NCI-H1930 (cell line): ENCODE results near the gene PLTP.
"Not testable (repeated sequence)": the region's sequence is repeated elsewhere in the genome, so short reads cannot be mapped to it uniquely, and the experiment has no call there.

ENCODE experiments used
- DNase-seq, 2 experiments: peaks; one replicate each; lab custom pipeline; 2025; lab: John Stamatoyannopoulos, UW

PLTP gene

DNA sequence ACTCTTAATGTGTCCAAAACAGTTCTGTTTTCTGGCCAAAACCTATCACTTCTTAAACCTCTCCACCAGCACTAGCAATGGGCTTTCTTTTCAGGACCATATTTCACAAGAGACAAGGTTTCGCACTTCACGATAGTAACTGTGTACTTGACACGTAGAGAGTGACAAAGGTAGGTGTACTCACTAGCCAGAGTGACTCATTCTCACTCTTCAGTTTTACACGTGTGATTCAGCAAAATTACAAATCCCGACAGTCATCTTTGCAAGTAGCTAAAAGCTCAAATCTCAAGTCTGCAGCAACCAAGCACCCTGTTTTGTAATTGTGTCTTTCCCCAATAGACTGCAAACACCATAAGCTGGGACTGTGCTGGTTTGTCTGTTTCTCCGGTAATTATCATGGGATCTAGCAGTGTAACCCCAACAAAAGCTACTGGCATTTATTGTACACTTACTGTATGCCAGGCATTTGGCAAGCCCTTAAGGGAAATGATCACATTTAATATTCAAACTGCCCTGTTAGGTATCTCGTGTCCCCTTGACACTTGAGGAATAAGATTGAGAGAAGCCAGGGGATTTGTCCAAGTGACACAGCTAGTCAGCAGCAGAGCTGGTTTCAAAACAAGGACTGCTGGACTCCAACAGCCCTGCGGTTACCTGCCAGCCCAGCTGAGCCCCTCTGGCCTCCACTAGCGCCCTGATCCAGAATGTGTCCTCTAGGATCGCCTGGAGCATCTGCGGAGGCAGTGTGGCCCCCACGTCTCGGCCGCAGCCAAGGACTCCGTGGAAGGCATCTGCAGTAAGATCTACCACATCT lies 32.4 kb upstream of the PLTP start:
- DNase-seq, result no peak

GRCh38 chr20:45943613-45944012 lies 31.7 kb upstream of the PLTP start:
- no peak for DNase-seq

DNA sequence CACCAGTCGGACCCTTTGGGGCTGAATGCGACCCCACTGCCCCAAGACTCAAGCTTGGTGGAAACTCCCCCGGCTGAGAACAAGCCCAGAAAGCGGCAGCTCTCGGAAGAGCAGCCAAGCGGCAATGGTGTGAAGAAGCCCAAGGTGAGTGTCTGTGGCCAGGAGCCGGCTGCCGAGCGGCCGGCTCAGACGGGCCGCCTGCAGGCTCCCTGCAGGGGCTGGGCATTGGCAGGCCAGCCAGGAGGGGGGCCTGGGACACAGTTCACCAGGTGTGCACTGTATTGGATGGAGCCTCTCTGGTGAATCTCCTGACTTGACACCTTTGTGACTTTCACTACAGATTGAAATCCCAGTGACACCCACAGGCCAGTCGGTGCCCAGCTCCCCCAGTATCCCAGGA lies 28.5 kb upstream of the PLTP start:
- no peak for DNase-seq

DNA sequence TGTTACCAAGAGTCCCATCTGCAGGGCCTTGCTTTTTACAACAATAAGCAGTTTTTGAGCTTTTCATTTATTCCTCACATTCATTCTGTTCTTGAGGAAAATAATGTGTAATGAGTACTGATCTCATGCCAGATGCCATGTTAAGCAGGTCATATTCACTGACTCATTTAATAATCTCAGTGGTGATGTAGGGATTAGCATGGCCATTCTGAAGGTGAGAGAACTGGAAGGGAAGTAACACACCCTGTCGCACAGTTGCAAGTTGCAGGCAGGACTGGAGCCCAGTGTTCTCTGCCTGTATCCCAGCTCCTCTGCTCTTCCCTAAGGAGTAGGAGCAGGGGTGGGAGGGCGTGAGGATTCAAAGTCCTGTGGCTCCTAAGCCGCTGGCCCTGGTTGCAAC lies 28.1 kb upstream of the PLTP start:
- no peak for DNase-seq

DNA sequence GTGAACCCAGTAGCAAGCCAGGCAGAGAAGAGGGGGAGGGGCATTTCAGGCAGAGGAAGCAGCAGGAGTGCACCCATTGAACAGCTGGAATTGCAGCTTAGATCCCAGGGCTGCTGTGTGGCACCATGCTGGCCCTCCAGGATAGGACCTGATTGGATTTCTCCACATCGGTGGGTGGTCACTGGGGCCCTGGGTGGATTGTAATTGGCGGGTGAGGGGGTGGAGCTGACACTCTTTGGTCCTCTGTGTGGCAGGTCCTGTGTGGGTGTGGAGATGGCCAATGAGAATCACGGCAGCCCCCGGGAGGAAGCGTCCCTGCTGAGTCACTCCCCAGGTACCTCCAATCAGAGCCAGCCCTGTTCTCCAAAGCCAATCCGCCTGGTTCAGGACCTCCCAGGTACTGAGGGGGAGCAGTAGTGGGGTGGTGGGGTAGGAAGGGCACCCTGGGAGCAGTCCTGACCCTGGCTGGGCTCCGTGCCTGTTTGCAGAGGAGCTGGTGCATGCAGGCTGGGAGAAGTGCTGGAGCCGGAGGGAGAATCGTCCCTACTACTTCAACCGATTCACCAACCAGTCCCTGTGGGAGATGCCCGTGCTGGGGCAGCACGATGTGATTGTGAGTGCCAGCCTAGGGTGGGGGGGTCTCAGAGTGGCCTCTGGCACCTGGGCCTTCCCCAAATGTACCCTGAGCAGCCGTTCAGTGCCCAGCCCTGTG lies 26.9 kb upstream of the PLTP start:
- no peak for DNase-seq

GRCh38 chr20:45937765-45938164 lies 25.8 kb upstream of the PLTP start:
- DNase-seq, result no peak

- no peak for DNase-seq
Measured at GRCh38 chr20:45935416-45936046, 23.6 kb upstream of the PLTP start.

- DNase-seq, result peak; percentile 98 to 99
Measured at GRCh38 chr20:45934586-45935415, 22.8 kb upstream of the PLTP start, which contains the start of gene PCIF1. TSS of gene PCIF1 (plus strand) at chr20:45934683. CDS start at chr20:45939000, 4,317 bp downstream.

DNA sequence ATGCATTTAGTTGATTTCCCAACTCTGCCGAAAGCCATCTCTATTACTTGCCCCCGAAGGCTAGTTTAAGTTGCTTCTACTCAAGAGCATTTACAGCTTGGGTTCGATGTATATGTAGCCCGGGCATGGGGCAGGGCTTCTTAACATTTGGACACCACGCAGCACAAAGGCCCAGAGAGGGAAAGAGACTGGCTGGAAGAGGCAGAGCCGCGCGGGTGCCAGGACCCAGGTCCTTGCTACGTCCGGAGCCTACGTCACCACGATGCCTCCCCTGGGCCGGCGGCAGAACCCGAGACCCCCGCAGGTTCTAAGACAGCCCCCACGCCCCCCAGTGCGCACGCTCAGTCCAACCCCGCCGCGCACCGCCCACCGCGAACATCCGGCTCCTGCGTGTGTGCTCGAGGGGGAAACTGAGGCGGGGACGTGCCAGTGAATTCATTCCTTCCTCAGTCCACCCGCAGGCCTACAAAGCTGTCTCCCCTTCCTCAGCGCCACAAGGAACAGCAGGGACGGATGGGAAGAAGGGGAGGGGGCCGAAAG lies 22.2 kb upstream of the PLTP start:
- peak; percentile 82 to 86 for DNase-seq

DNA sequence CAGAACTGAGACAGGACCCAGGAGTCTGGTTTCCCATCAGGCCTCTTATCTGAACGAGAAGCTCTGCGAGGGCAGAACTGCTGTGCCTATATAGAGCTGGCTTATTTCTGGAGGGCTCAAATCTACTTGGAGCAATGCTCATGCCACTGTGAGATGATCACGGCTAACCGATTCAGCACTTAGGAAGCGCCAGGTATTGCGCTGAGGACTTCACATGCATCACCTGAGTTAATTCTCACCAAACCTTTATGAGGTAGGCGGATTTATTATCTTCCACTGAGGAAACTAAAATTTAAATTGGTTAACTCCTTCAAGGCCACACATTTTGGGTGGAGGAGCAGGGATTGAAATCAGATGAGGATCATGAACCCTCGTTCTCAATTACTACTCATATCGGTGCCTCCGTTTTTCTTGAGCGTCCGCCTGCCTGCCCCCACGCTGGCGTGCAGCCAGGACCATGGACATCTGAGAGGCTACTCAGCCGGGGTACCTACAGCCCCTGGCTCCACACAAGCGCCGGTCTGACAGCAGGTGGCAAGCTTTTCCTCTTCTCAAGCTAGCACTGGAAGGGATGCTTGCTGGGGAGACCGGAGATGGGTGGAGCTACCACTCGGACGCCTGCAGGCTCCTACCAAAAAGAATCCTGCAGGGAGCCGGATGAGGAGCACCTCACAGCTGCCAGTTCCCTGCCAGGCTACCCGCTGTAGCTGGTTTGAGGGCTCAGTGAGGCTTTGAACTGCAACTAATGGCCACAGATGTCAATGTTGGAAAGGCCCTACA lies 21.5 kb upstream of the PLTP start:
- DNase-seq, result peak; percentile 67 to 68

- DNase-seq, result not testable (repeated sequence)
Measured at GRCh38 chr20:45931680-45932079, 19.7 kb upstream of the PLTP start.

DNA sequence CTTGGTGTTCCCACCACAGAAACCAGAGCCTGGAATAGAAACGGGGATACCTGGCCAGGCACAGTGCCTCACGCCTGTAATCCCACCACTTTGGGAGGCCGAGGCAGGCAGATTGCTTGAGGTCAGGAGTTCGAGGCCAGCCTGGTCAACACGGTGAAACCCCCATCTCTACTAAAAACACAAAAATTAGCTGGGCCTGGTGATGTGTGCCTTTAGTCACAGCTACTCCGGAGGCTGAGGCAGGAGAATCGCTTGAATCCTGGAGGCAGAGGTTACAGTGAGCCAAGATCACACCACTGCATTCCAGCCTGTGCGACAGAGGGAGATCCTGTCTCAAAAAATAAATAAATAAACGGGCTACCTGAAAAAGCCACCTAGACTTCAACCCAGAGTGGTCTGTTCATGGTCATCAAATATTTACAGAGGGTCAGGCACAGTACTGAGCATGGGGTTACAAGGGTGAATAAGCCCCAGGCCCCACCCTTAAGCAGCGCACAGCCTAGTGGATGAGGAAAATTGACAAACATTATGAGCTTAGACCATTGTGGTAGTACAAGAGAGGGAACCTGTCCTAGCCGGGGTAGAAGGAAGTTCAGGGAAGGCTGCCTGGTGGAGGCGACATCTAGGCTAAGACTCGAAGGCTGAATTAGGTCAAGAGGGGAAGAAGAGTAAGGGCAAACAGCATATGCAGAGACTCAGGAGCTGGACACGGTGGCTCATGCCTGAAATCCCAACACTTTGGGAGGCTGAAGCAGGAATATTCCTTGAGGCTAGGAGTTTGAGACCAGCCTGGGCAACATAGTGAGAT lies 15.3 kb upstream of the PLTP start:
- DNase-seq, result no peak

DNA sequence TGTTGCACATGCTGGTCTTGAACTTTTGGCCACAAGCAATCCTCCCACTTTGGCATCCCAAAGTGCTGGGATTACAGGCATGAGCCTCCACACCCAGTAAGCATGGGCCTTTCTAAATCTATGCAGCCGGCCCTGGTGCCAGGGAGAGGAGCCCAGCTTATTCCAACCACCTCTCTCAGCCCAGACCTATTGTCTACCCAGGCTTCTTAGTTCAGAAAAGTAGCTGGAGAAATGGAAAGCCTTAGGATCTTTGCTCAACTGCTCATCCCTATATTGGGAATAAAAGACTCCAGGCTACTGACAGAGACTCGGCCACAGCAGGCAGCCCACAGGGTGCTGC lies 14.7 kb upstream of the PLTP start:
- DNase-seq, result no peak

DNA sequence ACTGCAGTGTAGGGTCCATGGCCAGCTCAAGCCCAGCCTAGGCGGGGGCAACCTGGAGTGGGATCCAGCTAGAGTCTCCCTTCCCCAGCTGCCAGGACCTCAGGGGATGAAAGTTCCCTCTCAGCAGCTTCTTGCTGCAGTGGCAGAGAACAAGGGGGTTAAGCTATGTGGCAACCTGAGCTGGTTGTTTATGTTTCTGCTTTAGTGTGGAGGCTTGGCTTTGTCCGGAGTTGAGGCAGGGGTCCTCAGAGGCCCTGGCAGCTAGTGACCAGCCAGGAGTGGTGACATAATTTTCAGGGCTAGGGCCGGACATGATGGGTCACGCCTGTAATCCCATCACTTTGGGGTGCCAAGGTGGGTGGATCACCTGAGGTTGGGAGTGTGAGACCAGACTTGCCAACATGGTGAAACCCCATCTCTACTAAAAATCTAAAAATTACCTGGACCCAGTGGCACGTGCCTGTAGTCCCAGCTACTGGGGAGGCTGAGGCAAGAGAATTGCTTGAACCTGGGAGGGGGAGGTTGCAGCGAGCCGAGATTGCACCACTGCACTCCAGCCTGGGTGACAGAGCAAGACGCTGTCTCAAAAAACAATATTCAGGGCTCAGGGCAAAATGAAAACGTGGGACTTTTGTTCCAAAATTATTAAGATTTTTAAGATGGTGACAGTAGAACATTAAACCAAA lies 14.0 kb upstream of the PLTP start:
- no peak for DNase-seq

- DNase-seq, result no peak
Measured at GRCh38 chr20:45924391-45925261, 12.7 kb upstream of the PLTP start.

DNA sequence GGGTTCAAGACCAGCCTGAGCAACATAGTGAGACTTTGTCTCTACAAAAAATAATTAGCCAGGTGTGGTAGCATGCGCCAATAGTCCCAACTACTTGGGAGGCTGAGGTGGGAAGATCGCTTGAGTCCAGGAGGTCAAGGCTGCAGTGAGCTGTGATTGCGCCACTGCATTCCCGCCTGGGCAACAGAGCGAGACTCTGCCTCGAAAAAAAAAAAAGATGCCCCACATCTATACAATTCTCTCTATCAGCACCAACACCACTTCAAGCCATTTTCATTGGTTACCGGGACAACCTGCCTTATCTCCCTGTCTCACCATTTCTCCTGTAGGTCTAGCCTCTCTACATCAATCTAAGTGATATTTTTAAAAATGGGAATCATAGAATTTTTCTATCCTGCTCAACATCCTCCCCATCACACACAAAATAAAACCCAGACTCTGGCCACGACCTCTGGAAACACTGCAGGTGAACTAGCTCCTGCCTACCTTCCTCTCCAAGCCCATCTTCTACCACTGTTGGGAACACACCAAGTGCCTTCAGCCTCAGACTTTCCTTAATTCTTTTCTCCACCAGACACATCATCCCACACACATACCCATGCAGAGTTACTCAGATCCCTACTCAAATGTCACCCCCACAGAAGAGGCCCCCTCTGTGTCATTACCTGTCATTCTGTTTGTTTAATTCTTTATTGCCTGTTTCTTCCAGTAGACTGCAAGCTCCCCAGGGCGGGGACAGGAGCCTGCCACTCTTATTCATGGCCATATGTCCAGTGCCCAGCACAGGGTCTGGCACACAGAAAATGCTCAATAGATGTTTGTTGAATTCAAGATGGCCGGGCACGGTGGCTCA lies 9.6 kb upstream of the PLTP start:
- DNase-seq, result no peak

DNA sequence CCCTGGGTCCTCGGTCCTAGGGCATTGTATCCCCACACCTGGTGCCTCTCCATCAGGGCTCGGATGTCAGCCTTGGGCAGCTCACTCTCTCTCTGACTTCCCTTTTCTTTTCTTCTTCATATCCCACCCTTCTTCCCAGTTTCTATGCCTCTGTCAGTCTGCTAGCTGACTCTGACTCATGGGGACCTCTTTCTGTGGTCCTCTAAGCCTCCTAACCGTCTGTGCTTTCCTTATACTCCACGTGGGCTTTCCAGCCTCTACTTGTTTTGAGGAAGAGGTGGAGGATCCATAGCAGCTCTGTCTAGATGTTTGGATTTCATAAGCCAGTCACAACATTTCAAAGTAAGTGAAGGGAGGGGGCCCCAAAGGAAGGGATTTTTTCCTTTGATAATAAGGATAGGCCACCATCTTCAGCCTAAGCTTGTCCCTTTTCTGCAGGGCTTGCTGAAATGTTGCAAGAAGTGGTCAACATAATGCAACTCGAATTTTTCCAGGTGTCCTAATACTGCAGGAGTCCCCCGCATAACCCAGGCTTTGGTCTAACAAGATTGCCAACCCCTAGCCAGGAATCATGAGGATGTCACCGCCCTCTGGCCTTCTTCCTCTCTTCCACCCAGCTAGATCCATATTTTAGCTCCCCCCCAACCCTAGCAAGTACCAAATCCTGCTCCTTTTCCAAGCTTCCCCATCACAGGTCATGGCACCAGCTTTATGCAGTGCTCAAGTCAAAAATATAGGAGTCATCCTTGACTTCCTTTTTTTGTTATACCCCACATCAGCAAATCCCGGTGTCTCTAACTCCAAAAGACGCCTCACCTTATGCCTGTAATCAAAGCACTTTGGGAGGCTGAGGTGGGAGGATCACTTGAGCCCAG lies 8.7 kb upstream of the PLTP start:
- DNase-seq, result no peak
